A549 (cell line): ENCODE results near the gene IGFBP2. TPM values are rescaled to one million over a fixed set of nuclear protein-coding genes. Genes with fewer than 3 reads are reported as not detected.

Experiments used
- ATAC-seq, 2 experiments: fragments of 200-7000 bp in 1 of 2; fragments of >200 bp in 1 of 2; cut with Nextera tagmentation in 1 of 2; cut with Tn5 transposase in 1 of 2; 3 replicates each; pipeline versions ENCODE4 v1.8.0 to v1.9.1; 2018 to 2020; ENCODE audit warnings: mild to moderate bottlenecking in 1 of 2, moderate library complexity in 1 of 2
- CTCF ChIA-PET: fragments of 300-600 bp; sonication (Branson Sonifier 250); formaldehyde crosslinking; extraction: SDS; loops from one replicate; lab custom pipeline; 2021; ENCODE audit warnings: antibody characterized with exemption, inconsistent platforms; lab: Yijun Ruan, JAX
- POLR2A ChIA-PET: fragments of 350-600 bp; formaldehyde crosslinking; extraction: SDS; loops from one replicate; lab custom pipeline; 2021; ENCODE audit warnings: antibody characterized with exemption, inconsistent platforms; lab: Yijun Ruan, JAX
- DNase-seq, 2 experiments: peaks; one replicate each; pipeline versions ENCODE4 v3.0.0 to v3.0.0-alpha.2; 2011 to 2016; ENCODE audit warnings: low read depth in 1 of 2, low spot score in 1 of 2
- FAIRE-seq: peaks from 2 replicates; lab custom pipeline; 2011; peaks lifted over from hg19 to GRCh38; lab: Jason Lieb, UNC
- H3K27ac ChIP-seq, 2 experiments: fragments of >200 bp; sonication (Bioruptor Twin); formaldehyde crosslinking; 3 replicates each; pipeline ENCODE4 v1.5.1; 2016 to 2017
- H3K4me1 ChIP-seq: fragments of >200 bp; sonication (Bioruptor Twin); formaldehyde crosslinking; 3 replicates; pipeline ENCODE4 v1.6.1; 2016
- H3K4me2 ChIP-seq: fragments of >200 bp; sonication (Bioruptor Twin); formaldehyde crosslinking; 3 replicates; pipeline ENCODE4 v1.6.1; 2016
- H3K4me3 ChIP-seq: fragments of >200 bp; sonication (Bioruptor Twin); formaldehyde crosslinking; 3 replicates; pipeline ENCODE4 v1.5.1; 2016
- H3K9me3 ChIP-seq: fragments of >200 bp; sonication (Bioruptor Twin); formaldehyde crosslinking; 3 replicates; pipeline ENCODE4 v1.6.1; 2016
- BHLHE40 ChIP-seq: IDR thresholded peaks from 2 replicates; pipeline ENCODE4 v1.6.1; 2012; ENCODE audit warnings: low read depth, low read length, inconsistent platforms
- CBX2 ChIP-seq: fragments of 200-600 bp; sonication (generic); IDR thresholded peaks from 2 replicates; pipeline ENCODE4 v1.6.1; 2016; ENCODE audit warnings: low read depth, mild to moderate bottlenecking, borderline replicate concordance
- CEBPB ChIP-seq, 2 experiments: fragments of >200 bp in 1 of 2; sonication (Bioruptor Twin) in 1 of 2; formaldehyde crosslinking in 1 of 2; IDR thresholded peaks; 2 replicates each; pipeline ENCODE4 v1.6.1; 2012 to 2016
- ESRRA ChIP-seq: fragments of 150-350 bp; IDR thresholded peaks from 2 replicates; pipeline ENCODE4 v1.6.1; 2014; ENCODE audit warnings: mild to moderate bottlenecking, low read length, borderline replicate concordance
- FOSB ChIP-seq: fragments of 250-450 bp; sonication (Bioruptor Pico); IDR thresholded peaks from 2 replicates; pipeline ENCODE4 v1.5.0; 2020; ENCODE audit warnings: mild to moderate bottlenecking, moderate library complexity
- GATA3 ChIP-seq: IDR thresholded peaks from 2 replicates; pipeline ENCODE4 v1.6.1; 2012; ENCODE audit warnings: borderline replicate concordance
- HEYL ChIP-seq: fragments of 250-450 bp; sonication (Bioruptor Pico); IDR thresholded peaks from 2 replicates; pipeline ENCODE4 v1.8.0; 2021; ENCODE audit warnings: mild to moderate bottlenecking, moderate library complexity
- HOXA7 ChIP-seq: fragments of 250-450 bp; sonication (Bioruptor Pico); IDR thresholded peaks from 2 replicates; pipeline ENCODE4 v1.5.0; 2020; ENCODE audit warnings: mild to moderate bottlenecking, moderate library complexity
- HOXB13 ChIP-seq: fragments of 250-450 bp; sonication (Bioruptor Pico); IDR thresholded peaks from 2 replicates; pipeline ENCODE4 v1.5.0; 2020; ENCODE audit warnings: low read depth, mild to moderate bottlenecking, moderate library complexity
- JUN ChIP-seq, 2 experiments: fragments of >200 bp; sonication (Bioruptor Twin); formaldehyde crosslinking; IDR thresholded peaks; 2 replicates in 1 of 2; 3 replicates in 1 of 2; pipeline ENCODE4 v1.6.1; 2016 to 2017
- KDM1A ChIP-seq: fragments of 200-600 bp; sonication (generic); IDR thresholded peaks from 2 replicates; pipeline ENCODE4 v1.6.1; 2016; ENCODE audit warnings: low read depth, mild to moderate bottlenecking
- MYC ChIP-seq: IDR thresholded peaks from 2 replicates; pipeline ENCODE4 v1.6.1; 2012; ENCODE audit warnings: mild to moderate bottlenecking, inconsistent platforms, low read length, improper control_type of control experiment, borderline replicate concordance
- NFE2L2 ChIP-seq: fragments of 150-350 bp; conservative IDR thresholded peaks from 2 replicates; pipeline ENCODE4 v1.6.1; 2014; ENCODE audit warnings: low read length
- NR3C1 ChIP-seq: fragments of >200 bp; sonication (Bioruptor Twin); formaldehyde crosslinking; IDR thresholded peaks from 3 replicates; pipeline ENCODE4 v1.6.1; 2017
- POLR2A ChIP-seq: IDR thresholded peaks from 2 replicates; pipeline ENCODE4 v1.6.1; 2012; ENCODE audit warnings: mild to moderate bottlenecking, low read length
- RAD21 ChIP-seq, 2 experiments: fragments of >200 bp in 1 of 2; sonication (Bioruptor Twin) in 1 of 2; formaldehyde crosslinking in 1 of 2; IDR thresholded peaks in 1 of 2; conservative IDR thresholded peaks in 1 of 2; 2 replicates in 1 of 2; 3 replicates in 1 of 2; pipeline ENCODE4 v1.6.1; 2012 to 2018; ENCODE audit warnings: inconsistent platforms in 1 of 2
- RARB ChIP-seq: fragments of 250-450 bp; sonication (Bioruptor Pico); IDR thresholded peaks from 2 replicates; pipeline ENCODE4 v1.8.0; 2021; ENCODE audit warnings: mild to moderate bottlenecking, moderate library complexity
- RFX5 ChIP-seq: fragments of 450-650 bp; IDR thresholded peaks from 2 replicates; pipeline ENCODE4 v1.7.1; 2014; ENCODE audit warnings: antibody characterized with exemption, mild to moderate bottlenecking, moderate library complexity
- RNF2 ChIP-seq: fragments of 200-600 bp; sonication (generic); IDR thresholded peaks from 2 replicates; pipeline ENCODE4 v1.6.1; 2016; ENCODE audit warnings: low read depth, mild to moderate bottlenecking, antibody characterized with exemption, moderate library complexity, borderline replicate concordance
- SREBF2 ChIP-seq: fragments of 450-650 bp; IDR thresholded peaks from 2 replicates; pipeline ENCODE4 v1.6.1; 2014; ENCODE audit warnings: mild to moderate bottlenecking, moderate library complexity
- TP53 ChIP-seq: fragments of 250-450 bp; sonication (Bioruptor Pico); IDR thresholded peaks from 2 replicates; pipeline ENCODE4 v1.5.0; 2021; ENCODE audit warnings: mild to moderate bottlenecking, moderate library complexity
- ZC3H11A ChIP-seq: fragments of 450-650 bp; IDR thresholded peaks from 2 replicates; pipeline ENCODE4 v1.6.1; 2014; ENCODE audit warnings: antibody characterized with exemption, mild to moderate bottlenecking
- WGBS: methylation state at CpG from one replicate; pipeline ENCODE4 v1.1.6; 2017; ENCODE audit errors: missing lambda C conversion rate; 5-methylcytosine and 5-hydroxymethylcytosine counted together
- polyA plus RNA-seq, 4 experiments: library from polyadenylated mRNA; depleted of rRNA in 3 of 4; stranded (reverse); fragments of >200 nt; fragmentation: RNase III in 1 of 4; extraction: RNeasy Plus Mini Kit Qiagen cat#74134 plus additional on column Dnase treatment in 1 of 4; gene quantifications; 2 replicates in 3 of 4; 3 replicates in 1 of 4; pipeline ENCODE4 v1.2.3, GENCODE V29; 2011 to 2017
- TF ChIP-seq, protein P1 (sequence below): IDR thresholded peaks from 2 replicates; pipeline ENCODE4 v1.6.1; 2012
- TF ChIP-seq, protein P2 (sequence below): fragments of >200 bp; sonication (Bioruptor Twin); formaldehyde crosslinking; IDR thresholded peaks from 3 replicates; pipeline ENCODE4 v1.6.1; 2016
- TF ChIP-seq, protein P3 (sequence below): IDR thresholded peaks from 2 replicates; pipeline ENCODE4 v1.6.1; 2012; ENCODE audit warnings: low read depth, borderline replicate concordance
- TF ChIP-seq, protein P4 (sequence below): fragments of >200 bp; sonication (Bioruptor Twin); formaldehyde crosslinking; IDR thresholded peaks from 2 replicates; pipeline ENCODE4 v1.6.1; 2016
- TF ChIP-seq, protein P5 (sequence below): IDR thresholded peaks from 2 replicates; pipeline ENCODE4 v1.6.1; 2012
- TF ChIP-seq, protein P6 (sequence below): fragments of 200-600 bp; sonication (generic); IDR thresholded peaks from 2 replicates; pipeline ENCODE4 v1.6.1; 2016; ENCODE audit warnings: antibody characterized with exemption, mild to moderate bottlenecking, moderate library complexity

The IGFBP2 gene
- polyA plus RNA-seq, 2 of the 4 experiments (the other 2 are of a cell fraction): 26.1 to 34.9 TPM

DNA sequence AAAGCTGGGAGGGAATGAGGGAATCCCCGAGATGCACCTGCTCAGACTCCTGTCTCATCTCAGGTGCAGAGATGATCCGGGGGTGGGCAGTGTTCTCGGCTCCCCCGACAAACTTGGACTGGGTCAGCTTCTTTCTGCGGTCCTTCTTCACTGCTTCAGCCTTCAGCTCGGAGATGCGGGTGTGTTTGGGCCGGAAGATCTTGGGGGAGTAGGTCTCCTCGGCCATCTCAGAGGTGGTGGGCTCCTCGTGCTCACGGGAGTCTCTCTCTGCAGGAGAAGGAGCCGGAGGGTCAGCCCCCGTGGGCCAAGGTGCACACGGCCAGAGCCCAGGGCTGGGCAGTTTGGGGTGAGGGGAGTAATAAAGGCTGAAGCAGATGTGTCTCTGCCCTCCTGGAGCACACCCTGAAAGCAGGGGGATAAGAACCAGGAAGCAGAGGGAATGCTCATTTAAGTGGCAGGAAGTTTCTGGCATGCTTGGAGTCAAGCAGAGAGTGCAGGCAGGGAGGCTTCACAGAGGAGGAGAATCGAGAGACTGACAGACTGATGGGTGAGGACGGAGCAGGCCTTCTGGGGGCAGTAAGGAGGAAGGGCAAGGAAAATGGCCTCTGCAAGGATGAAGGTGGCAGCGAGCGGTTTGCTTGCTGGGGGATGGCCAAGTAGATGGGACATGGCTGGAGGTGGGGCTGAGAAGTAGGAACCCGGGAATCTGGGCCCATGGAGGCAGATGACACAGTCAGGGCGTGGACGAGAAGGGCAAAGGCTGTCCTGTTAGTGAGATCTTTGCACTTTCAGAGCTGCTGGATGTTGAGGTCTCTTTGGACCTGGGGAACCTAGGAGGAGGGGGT lies 45.8 kb downstream of the IGFBP2 start:
- CTCF ChIA-PET: interaction anchor here (5.6 kb wide), 1 partner anchor 13 kb away, joined by 29 read pairs; no protein-coding TSS in a partner anchor
- TF ChIP-seq RNF2: no peak
- TF ChIP-seq RARB (CRISPR knock-in tag): no peak
- H3K4me3 ChIP-seq: no peak overlapping the region

DNA sequence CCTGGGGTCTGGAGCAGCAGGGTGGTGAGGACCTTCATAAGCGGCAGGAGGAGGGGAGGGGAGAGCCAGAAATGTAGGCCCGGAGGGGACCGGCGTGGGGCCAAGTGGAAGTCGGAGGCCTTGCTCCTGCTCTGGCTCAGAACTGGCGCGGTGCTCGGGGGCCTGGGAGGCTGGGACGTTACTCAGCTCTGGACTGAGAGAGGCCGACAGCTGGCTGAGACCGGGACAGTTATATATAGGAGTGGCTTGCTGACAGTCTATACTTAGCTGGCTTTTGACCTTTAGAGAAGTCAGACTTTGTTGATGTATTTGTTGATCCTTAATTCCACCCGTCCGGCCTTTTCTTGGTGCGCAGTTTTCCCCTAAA lies 46.4 kb downstream of the IGFBP2 start:
- ATAC-seq: no peak
- CTCF ChIA-PET: interaction anchor here (5.6 kb wide), 1 partner anchor 13 kb away, joined by 29 read pairs; no protein-coding TSS in a partner anchor

More for the DNA sequence above, 45.8 kb downstream of the IGFBP2 start:
- 64% methylated on average over 21 of the region's 21 CpGs for WGBS
- H3K4me2 ChIP-seq: no peak overlapping the region
- DNase-seq (no peak), FAIRE-seq (no peak), ATAC-seq (no peak)
- H3K9me3 ChIP-seq: no peaks in the 10 kb centered on the region
- H3K27ac ChIP-seq: no peak overlapping the region
- H3K4me1 ChIP-seq: peaks cover 15% of the 10 kb centered on the region; the same call in 2 of the 3 replicates
- POLR2A ChIA-PET: no interaction called here

DNA sequence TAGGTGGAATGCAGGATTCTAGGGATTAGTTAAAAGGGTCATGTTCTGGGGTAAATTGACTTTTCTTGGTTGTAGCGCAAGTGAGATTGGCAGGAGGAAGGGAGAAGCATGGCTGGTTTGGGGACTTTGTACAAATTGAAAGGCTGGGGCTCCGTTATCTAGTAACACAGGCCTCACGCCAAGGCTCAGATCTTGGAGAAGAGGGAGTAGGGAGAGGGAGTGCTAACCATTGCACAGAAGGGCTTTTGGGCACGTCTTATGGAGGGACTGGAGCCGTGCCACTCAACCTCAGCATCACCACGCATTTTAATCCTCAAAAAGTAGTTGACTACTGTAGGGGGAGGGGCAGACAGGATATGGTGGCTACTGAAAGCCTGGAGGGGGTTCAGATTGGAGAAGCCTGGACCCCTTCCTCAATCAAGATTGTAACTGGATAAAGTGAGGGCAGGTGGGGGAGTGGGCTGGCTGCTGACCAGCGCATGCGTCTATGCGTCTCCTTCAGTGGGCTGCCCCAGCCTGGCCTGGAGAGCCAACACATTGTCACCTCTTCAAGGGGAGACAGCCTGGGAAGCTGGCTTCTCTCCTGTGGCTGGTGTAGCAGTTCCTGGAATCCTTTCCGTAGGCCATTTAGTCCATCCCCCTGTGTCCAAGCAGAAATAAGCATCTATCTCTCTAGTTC lies 47.9 kb downstream of the IGFBP2 start:
- H3K27ac ChIP-seq: no peak overlapping the region

More for the DNA sequence above, 46.4 kb downstream of the IGFBP2 start:
- WGBS: 89% methylated on average over 14 of the region's 14 CpGs
- Histone ChIP-seq H3K4me1 (peaks cover 21% of the 10 kb centered on the region; the same call in 2 of the 3 replicates), H3K4me3 (no peak overlapping the region), H3K4me2 (no peak overlapping the region), H3K9me3 (no peaks in the 10 kb centered on the region), H3K27ac (no peak overlapping the region)
- POLR2A ChIA-PET: no interaction called here
- FAIRE-seq (no peak), DNase-seq (no peak)
- TF ChIP-seq BHLHE40: no peak
- TF ChIP-seq GATA3: no peak
- no peak for TF ChIP-seq POLR2A
- TF ChIP-seq NFE2L2: no peak
- TF ChIP-seq ESRRA: no peak
- no peak for TF ChIP-seq RFX5
- TF ChIP-seq MYC: no peak
- no peak for TF ChIP-seq HEYL
- TF ChIP-seq CEBPB (IDR thresholded peaks at IDR 0.05): no peak
- TF ChIP-seq HOXB13: no peak

More for the DNA sequence above, 47.9 kb downstream of the IGFBP2 start:
- Histone ChIP-seq H3K4me1 (peaks cover 21% of the 10 kb centered on the region; the same call in 2 of the 3 replicates), H3K9me3 (no peaks in the 10 kb centered on the region), H3K4me3 (no peak overlapping the region)
- ChIA-PET POLR2A (no interaction called here), CTCF (interaction anchor here (1.1 to 3.9 kb wide), 7 partner anchors 12 to 1075 kb away, joined by 3 to 30 read pairs (median 6); no protein-coding TSS in a partner anchor)
- WGBS: 80% methylated on average over 10 of the region's 10 CpGs
- no peak for ATAC-seq
- DNase-seq: no peak
- TF ChIP-seq, protein P1, sequence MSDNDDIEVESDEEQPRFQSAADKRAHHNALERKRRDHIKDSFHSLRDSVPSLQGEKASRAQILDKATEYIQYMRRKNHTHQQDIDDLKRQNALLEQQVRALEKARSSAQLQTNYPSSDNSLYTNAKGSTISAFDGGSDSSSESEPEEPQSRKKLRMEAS: no peak
- TF ChIP-seq, protein P2, sequence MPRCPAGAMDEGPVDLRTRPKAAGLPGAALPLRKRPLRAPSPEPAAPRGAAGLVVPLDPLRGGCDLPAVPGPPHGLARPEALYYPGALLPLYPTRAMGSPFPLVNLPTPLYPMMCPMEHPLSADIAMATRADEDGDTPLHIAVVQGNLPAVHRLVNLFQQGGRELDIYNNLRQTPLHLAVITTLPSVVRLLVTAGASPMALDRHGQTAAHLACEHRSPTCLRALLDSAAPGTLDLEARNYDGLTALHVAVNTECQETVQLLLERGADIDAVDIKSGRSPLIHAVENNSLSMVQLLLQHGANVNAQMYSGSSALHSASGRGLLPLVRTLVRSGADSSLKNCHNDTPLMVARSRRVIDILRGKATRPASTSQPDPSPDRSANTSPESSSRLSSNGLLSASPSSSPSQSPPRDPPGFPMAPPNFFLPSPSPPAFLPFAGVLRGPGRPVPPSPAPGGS: no peak
- TF ChIP-seq FOSB (no peak), SREBF2 (no peak), RNF2 (no peak), JUN (IDR thresholded peaks at IDR 0.05) (no peak), CBX2 (no peak), ZC3H11A (no peak), HEYL (no peak), KDM1A (no peak), NR3C1 (no peak), TP53 (CRISPR knock-in tag) (no peak), NFE2L2 (no peak), RFX5 (no peak), HOXA7 (no peak), RAD21 (conservative IDR thresholded peaks at IDR 0.05 in 1 of 2, IDR thresholded peaks at IDR 0.05 in 1 of 2) (no peak)
- TF ChIP-seq, protein P3, sequence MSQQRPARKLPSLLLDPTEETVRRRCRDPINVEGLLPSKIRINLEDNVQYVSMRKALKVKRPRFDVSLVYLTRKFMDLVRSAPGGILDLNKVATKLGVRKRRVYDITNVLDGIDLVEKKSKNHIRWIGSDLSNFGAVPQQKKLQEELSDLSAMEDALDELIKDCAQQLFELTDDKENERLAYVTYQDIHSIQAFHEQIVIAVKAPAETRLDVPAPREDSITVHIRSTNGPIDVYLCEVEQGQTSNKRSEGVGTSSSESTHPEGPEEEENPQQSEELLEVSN: no peak
- TF ChIP-seq, protein P4, sequence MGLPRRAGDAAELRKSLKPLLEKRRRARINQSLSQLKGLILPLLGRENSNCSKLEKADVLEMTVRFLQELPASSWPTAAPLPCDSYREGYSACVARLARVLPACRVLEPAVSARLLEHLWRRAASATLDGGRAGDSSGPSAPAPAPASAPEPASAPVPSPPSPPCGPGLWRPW: no peak
- TF ChIP-seq, protein P5, sequence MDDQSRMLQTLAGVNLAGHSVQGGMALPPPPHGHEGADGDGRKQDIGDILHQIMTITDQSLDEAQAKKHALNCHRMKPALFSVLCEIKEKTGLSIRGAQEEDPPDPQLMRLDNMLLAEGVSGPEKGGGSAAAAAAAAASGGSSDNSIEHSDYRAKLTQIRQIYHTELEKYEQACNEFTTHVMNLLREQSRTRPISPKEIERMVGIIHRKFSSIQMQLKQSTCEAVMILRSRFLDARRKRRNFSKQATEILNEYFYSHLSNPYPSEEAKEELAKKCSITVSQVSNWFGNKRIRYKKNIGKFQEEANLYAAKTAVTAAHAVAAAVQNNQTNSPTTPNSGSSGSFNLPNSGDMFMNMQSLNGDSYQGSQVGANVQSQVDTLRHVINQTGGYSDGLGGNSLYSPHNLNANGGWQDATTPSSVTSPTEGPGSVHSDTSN: no peak
- TF ChIP-seq, protein P6, sequence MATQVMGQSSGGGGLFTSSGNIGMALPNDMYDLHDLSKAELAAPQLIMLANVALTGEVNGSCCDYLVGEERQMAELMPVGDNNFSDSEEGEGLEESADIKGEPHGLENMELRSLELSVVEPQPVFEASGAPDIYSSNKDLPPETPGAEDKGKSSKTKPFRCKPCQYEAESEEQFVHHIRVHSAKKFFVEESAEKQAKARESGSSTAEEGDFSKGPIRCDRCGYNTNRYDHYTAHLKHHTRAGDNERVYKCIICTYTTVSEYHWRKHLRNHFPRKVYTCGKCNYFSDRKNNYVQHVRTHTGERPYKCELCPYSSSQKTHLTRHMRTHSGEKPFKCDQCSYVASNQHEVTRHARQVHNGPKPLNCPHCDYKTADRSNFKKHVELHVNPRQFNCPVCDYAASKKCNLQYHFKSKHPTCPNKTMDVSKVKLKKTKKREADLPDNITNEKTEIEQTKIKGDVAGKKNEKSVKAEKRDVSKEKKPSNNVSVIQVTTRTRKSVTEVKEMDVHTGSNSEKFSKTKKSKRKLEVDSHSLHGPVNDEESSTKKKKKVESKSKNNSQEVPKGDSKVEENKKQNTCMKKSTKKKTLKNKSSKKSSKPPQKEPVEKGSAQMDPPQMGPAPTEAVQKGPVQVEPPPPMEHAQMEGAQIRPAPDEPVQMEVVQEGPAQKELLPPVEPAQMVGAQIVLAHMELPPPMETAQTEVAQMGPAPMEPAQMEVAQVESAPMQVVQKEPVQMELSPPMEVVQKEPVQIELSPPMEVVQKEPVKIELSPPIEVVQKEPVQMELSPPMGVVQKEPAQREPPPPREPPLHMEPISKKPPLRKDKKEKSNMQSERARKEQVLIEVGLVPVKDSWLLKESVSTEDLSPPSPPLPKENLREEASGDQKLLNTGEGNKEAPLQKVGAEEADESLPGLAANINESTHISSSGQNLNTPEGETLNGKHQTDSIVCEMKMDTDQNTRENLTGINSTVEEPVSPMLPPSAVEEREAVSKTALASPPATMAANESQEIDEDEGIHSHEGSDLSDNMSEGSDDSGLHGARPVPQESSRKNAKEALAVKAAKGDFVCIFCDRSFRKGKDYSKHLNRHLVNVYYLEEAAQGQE: no peak
- TF ChIP-seq, all 56 proteins: peak for 0
- no peak for FAIRE-seq
- no peak overlapping the region for H3K4me2 ChIP-seq
